HepG2 (cell line): Measurements from ENCODE around the gene ADCY7. TPM values are rescaled to one million over a fixed set of nuclear protein-coding genes. Genes with fewer than 3 reads are reported as not detected.
A peak's percentile ranks its signal among the peaks of the same experiment; 100 is the strongest.

Source experiments
- ATAC-seq: fragments of 200-7000 bp; cut with Tn5 transposase; 3 replicates; pipeline ENCODE4 v1.9.1; 2020; ENCODE audit warnings: mild to moderate bottlenecking, moderate library complexity
- BruUV-seq: library from RNA; stranded (reverse); fragments of 400-500 nt; replicated peaks from 2 replicates; lab custom pipeline; 2021; lab: Mats Ljungman, UMichigan
- CTCF ChIA-PET: fragments of 300-600 bp; formaldehyde crosslinking; extraction: SDS; loops from one replicate; lab custom pipeline; 2021; ENCODE audit warnings: low total read pairs, inconsistent platforms, low intra/inter-chr PET ratio; lab: Yijun Ruan, JAX
- POLR2A ChIA-PET: fragments of 350-600 bp; sonication (Branson Sonifier 250); formaldehyde crosslinking; loops from one replicate; lab custom pipeline; 2020; ENCODE audit warnings: antibody characterized with exemption, inconsistent platforms; lab: Yijun Ruan, JAX
- DNase-seq: peaks from one replicate; pipeline ENCODE4 v3.0.0-alpha.2; 2015; ENCODE audit warnings: low spot score
- FAIRE-seq: peaks from 3 replicates; lab custom pipeline; 2011; peaks lifted over from hg19 to GRCh38; lab: Jason Lieb, UNC
- H2AFZ ChIP-seq: one replicate; pipeline ENCODE4 v1.6.1; 2011; ENCODE audit warnings: low read length, inconsistent platforms
- H3K27ac ChIP-seq: fragments of 300-600 bp; 3 replicates; pipeline ENCODE4 v1.8.0; 2011; ENCODE audit warnings: mixed run types, mild to moderate bottlenecking, mixed read lengths, low read length, inconsistent platforms; ENCODE audit not compliant: insufficient read depth; ENCODE audit errors: extremely low read length
- H3K27me3 ChIP-seq, 2 experiments: fragments of 200-600 bp in 1 of 2; 2 replicates in 1 of 2; 3 replicates in 1 of 2; pipeline versions ENCODE4 v1.6.0 to v1.8.0; 2011; ENCODE audit warnings: low read length in 2 of 2, mild to moderate bottlenecking in 2 of 2, moderate library complexity in 2 of 2, inconsistent platforms in 1 of 2; ENCODE audit not compliant: insufficient read depth in 2 of 2, control insufficient read depth in 1 of 2
- H3K36me3 ChIP-seq, 2 experiments: fragments of 200-600 bp in 1 of 2; replicated peaks in 1 of 2; 2 replicates in 1 of 2; 3 replicates in 1 of 2; pipeline versions ENCODE4 v1.5.1 to v1.8.0; 2011; ENCODE audit warnings: low read length in 2 of 2, inconsistent platforms in 1 of 2; ENCODE audit not compliant: insufficient read depth in 2 of 2, control insufficient read depth in 1 of 2
- H3K4me1 ChIP-seq: 2 replicates; pipeline ENCODE4 v1.5.1; 2012; ENCODE audit warnings: low read length, inconsistent platforms; ENCODE audit not compliant: insufficient read depth
- H3K4me2 ChIP-seq: 2 replicates; pipeline ENCODE4 v1.6.0; 2011; ENCODE audit warnings: low read depth, low read length, inconsistent platforms
- H3K4me3 ChIP-seq, 3 experiments: fragments of 200-600 bp in 1 of 3; sonication (generic), shearing (Covaris generic) in 1 of 3; replicated peaks in 1 of 3; 2 replicates each; pipeline ENCODE4 v1.5.1; 2011 to 2016; ENCODE audit warnings: low read length in 3 of 3, inconsistent platforms in 2 of 3, low read depth in 2 of 3, mild to moderate bottlenecking in 2 of 3, control low read depth in 1 of 3, mixed read lengths in 1 of 3; ENCODE audit not compliant: insufficient read depth in 1 of 3
- H3K79me2 ChIP-seq: one replicate; pipeline ENCODE4 v1.6.1; 2011; ENCODE audit warnings: low read length, inconsistent platforms; ENCODE audit not compliant: insufficient read depth
- H3K9ac ChIP-seq: 2 replicates; pipeline ENCODE4 v1.6.0; 2011; ENCODE audit warnings: mild to moderate bottlenecking, low read depth, low read length, inconsistent platforms; ENCODE audit not compliant: insufficient read depth
- H3K9me3 ChIP-seq: 2 replicates; pipeline ENCODE4 v1.5.1; 2012; ENCODE audit warnings: mild to moderate bottlenecking, low read length
- H4K20me1 ChIP-seq: 2 replicates; pipeline ENCODE4 v1.6.0; 2011; ENCODE audit warnings: inconsistent platforms, mild to moderate bottlenecking, low read length, moderate library complexity; ENCODE audit not compliant: insufficient read depth
- ETV6 ChIP-seq: sonication (generic); formaldehyde crosslinking; conservative IDR thresholded peaks from 2 replicates; pipeline ENCODE4 v1.4.0; 2020; ENCODE audit warnings: missing genetic modification reagents
- FOSL2 ChIP-seq: sonication (generic); formaldehyde crosslinking; IDR thresholded peaks from 2 replicates; pipeline ENCODE4 v1.4.0; 2020; ENCODE audit warnings: missing genetic modification reagents
- HDAC2 ChIP-seq: sonication (generic); formaldehyde crosslinking; IDR thresholded peaks from 2 replicates; pipeline ENCODE4 v1.4.0; 2020; ENCODE audit warnings: missing genetic modification reagents
- NFAT5 ChIP-seq: sonication (generic); formaldehyde crosslinking; IDR thresholded peaks from 2 replicates; pipeline ENCODE4 v1.4.0; 2020; ENCODE audit warnings: missing genetic modification reagents
- ZBTB49 ChIP-seq: sonication (generic); formaldehyde crosslinking; IDR thresholded peaks from 2 replicates; pipeline ENCODE4 v1.4.0; 2020; ENCODE audit warnings: missing genetic modification reagents, borderline replicate concordance
- ZNF629 ChIP-seq: sonication (generic); formaldehyde crosslinking; conservative IDR thresholded peaks from 2 replicates; pipeline ENCODE4 v1.5.0; 2020; ENCODE audit warnings: missing genetic modification reagents
- ZSCAN29 ChIP-seq: sonication (generic); formaldehyde crosslinking; conservative IDR thresholded peaks from 2 replicates; pipeline ENCODE4 v1.4.0; 2020; ENCODE audit warnings: mild to moderate bottlenecking, missing genetic modification reagents
- WGBS: methylation state at CpG from one replicate; pipeline ENCODE4 v1.1.6; 2017; ENCODE audit warnings: low lambda C conversion rate; 5-methylcytosine and 5-hydroxymethylcytosine counted together
- in situ Hi-C: cut with HindIII; loops from 2 replicates; pipeline ENCODE4 v1.10.0; 2017; ENCODE audit warnings: low pct_unique_long_range_greater_than_20kb; ENCODE audit not compliant: extremely low pct_ligation_motif_present
- intact Hi-C: fragments of 100-400 bp; cut with micrococcal nuclease; formaldehyde crosslinking; loops from one replicate; pipeline ENCODE4 v1.10.0; 2022; ENCODE audit not compliant: unreplicated experiment
- polyA plus RNA-seq, 8 experiments: library from polyadenylated mRNA; depleted of rRNA in 3 of 8; stranded (reverse) in 7 of 8; unstranded in 1 of 8; fragments of >200 nt; fragmentation: Illumina TruSeq in 4 of 8; extraction: Trizol in 4 of 8; gene quantifications; 2 replicates each; pipeline versions ENCODE4 v1.2.1 to v1.2.3, GENCODE V29; 2011 to 2016; ENCODE audit warnings: low read depth in 4 of 8, missing spikeins in 1 of 8, mixed read lengths in 1 of 8; ENCODE audit not compliant: insufficient read depth in 1 of 8
- total RNA-seq, 5 experiments: library from RNA; depleted of rRNA; stranded (reverse); fragments of >200 nt; fragmentation: Illumina TruSeq; extraction: Trizol; gene quantifications; 2 replicates each; pipeline ENCODE4 v1.2.3, GENCODE V29; 2016; ENCODE audit warnings: low read depth in 1 of 5

Gene ADCY7
- total and polyA plus RNA-seq, 2 of the 13 experiments (the other 11 are each of a cell fraction or from before 2014, with no cell fraction given), result 2.2 to 4.3 TPM

GRCh38 chr16:50296807-50297206 lies 30.5 kb downstream of the ADCY7 start:
- FAIRE-seq, result no peak
- no peaks in the 10 kb centered on the region for H3K36me3 ChIP-seq

More at GRCh38 chr16:50296807-50297206, 30.5 kb downstream of the ADCY7 start:
- Histone ChIP-seq H3K4me3 (no peak overlapping the region), H3K4me2 (peak overlapping the region; percentile 77; the same call in 1 of the 2 replicates), H3K9me3 (no peaks in the 10 kb centered on the region), H3K27me3 (no peaks in the 10 kb centered on the region), H3K79me2 (no peaks in the 10 kb centered on the region), H3K4me1 (peaks cover 61% of the 10 kb centered on the region), H4K20me1 (no peaks in the 10 kb centered on the region), H3K9ac (no peak overlapping the region)
- BruUV-seq, result no TSS peak
- 60% methylated on average over 1 of the region's 2 CpGs for WGBS
- ATAC-seq (no peak), DNase-seq (no peak)
- CTCF ChIA-PET, result no interaction called here
- intact Hi-C loops, result no loop called here
- TF ChIP-seq FOSL2 (0 out of 2 replicates have a peak, but pooled peaks have one; percentile 9), ZBTB49 (CRISPR knock-in tag) (0 out of 2 replicates have a peak, but pooled peaks have one; percentile 46), NFAT5 (CRISPR knock-in tag) (no peak), ETV6 (no peak), ZSCAN29 (CRISPR knock-in tag) (0 out of 2 replicates have a peak, but pooled peaks have one; percentile 2), HDAC2 (0 out of 2 replicates have a peak, but pooled peaks have one; percentile 2), ZNF629 (CRISPR knock-in tag) (0 out of 2 replicates have a peak, but pooled peaks have one; percentile 14)
- TF ChIP-seq, all 625 proteins: peak for 5
- H2AFZ ChIP-seq, result no peak overlapping the region
- in situ Hi-C loops, result no loop called here
- POLR2A ChIA-PET, result interaction anchor here (1.6 to 2.1 kb wide), 2 partner anchors 13 kb away, joined by 12 to 13 read pairs; no protein-coding TSS in a partner anchor
- no peak overlapping the region for H3K27ac ChIP-seq
